Right lung (tissue), 5 donors: ENCODE measurements around the gene GIMAP8. TPM values are rescaled to one million over a fixed set of nuclear protein-coding genes. Genes with fewer than 3 reads are reported as not detected.
"Not testable (repeated sequence)": the region's sequence is repeated elsewhere in the genome, so short reads cannot be mapped to it uniquely, and the experiment has no call there.

Experiments
- DNase-seq, 2 donors: peaks; one replicate each; pipeline ENCODE4 v3.0.0-alpha.2; 2013
- polyA plus RNA-seq, 5 donors: library from polyadenylated mRNA; unstranded; fragments of 120-200 nt; gene quantifications; one replicate each; pipeline versions ENCODE4 v1.2.1 to v1.2.3, GENCODE V29; 2013; ENCODE audit warnings: inconsistent platforms in 1 of 5, low replicate concordance in 1 of 5; ENCODE audit not compliant: insufficient read length in 5 of 5, insufficient read depth in 1 of 5

The GIMAP8 gene
- polyA plus RNA-seq, 5 donors, result 18.1 to 28.7 (median 24.8) TPM

DNA sequence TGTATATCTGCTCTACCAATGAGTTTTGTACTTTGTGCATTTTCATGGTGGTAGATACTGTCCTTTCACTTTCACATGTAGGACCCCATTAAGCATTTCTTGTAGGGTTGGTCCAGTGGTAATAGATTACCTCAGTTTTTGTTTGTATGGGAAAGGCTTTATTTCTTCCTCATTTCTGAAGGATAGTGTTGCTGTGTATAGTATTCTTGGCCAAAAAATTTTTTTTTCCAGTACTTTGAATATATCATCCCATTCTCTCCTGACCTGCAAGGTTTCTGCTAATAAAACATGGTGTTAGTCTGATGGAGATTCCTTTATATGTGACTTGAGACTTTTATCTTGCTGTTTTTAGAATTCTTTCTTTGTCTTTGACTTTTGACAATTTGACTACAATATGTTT is 12.0 kb downstream of the GIMAP8 start:
- no peak for DNase-seq

DNA sequence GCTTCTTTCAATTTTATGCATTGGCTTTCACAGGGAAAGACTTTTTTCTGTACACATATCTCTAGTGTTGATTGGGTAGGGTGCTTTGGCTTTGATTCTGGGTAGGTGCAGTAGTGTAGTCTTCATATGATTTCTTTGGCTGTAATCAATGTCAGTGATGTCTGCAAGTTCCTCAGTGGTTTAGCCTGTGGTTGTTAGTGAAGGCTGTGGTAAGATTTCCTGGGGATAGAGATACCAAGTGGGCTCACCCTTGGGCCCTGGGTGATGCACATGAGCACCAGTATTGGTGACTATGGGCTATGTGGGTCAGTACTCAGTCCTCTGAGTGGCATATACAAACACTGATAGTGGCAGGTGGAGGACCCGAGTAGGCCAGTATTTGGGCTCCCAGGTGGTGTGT is 13.0 kb downstream of the GIMAP8 start:
- no peak for DNase-seq

DNA sequence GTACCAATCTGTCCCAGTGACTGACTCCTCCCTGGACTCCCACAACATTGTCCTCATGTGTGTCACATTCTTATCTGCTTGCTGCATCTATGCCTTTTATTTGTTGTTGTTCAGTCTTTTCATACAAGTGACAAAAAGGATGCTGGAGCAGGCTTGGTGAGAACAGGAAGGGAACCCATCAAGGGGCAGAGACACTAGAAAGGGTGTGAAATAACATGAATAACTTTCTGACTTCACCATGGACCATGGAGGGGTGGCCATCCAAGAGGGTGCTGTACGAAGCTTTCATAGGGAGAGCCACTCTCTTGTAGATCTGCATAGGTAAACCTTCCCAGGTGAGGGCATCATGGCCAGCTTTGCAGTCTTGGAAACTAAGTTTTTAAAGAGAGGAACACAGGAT is 14.5 kb downstream of the GIMAP8 start:
- no peak for DNase-seq

DNA sequence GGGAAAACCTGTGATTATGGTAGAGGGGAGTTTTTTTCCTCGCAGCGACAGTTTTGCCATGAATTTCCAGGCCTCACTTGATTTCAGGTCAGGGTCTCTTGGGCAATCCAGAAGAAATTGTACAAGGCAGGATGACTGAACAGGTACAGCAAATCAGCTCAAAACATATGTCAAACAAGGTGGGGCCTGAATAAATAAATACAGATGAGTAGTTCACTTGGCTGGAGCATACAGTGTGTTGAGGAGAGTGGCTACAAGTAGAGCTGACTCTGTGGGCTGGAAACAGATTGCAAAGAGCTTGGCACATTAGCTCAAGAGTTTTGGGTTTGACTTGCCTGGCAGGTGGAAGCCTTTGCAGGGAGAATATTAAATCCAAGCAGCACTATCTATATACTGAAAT is 15.0 kb downstream of the GIMAP8 start:
- no peak for DNase-seq

DNA sequence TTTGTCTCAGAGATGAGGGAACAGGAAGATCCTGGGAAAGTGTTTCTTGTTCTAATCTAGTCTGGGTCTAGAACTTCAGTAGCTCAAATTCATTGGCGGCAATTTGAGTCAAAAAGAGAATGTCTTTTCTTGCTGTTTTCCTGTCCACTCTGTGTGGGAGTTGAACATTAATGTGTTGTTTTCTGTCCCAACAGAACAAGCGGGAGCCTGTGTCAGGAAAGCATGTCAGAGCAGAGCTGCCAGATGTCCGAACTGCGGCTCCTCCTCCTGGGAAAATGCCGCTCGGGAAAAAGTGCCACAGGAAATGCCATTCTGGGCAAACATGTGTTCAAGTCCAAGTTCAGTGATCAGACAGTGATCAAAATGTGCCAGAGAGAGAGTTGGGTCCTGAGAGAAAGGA is 16.0 kb downstream of the GIMAP8 start:
- DNase-seq, result no peak

DNA sequence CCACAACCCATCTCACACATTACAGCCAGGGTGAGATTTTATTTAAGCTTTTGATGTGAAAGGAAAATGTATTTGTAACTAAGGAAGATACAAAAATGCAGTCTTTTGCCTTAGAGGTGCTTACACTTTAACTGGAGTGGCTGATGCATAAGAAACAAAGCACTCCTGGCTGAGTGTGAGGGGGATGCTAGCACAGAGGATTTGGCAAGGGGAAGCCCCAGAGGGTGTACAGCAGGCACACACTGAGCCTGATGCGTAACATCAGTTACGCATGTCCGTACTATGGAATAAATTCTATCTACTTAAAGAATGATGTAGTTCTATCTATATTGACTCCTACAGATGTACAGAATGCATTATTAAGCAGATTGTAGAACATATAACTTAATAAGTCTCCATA is 17.8 kb downstream of the GIMAP8 start:
- no peak for DNase-seq

DNA sequence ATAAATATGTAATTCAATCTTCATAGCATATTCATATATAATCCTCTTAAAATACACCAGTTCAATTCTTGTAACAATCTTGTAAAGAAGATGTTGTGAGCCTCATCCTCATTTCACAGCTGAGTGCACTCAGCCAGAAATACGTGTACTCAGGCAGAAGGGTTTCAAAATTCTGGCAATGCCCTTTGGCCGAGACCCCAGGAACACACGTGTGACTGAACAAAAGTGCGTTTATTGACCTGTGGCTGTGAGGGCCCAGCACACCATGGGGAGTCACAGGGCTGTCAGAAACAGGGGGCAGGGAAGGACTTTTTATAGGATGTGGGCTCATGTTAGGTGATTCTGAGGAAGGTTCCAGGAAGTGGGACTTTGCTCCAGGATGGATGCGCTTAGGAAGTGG is 21.5 kb downstream of the GIMAP8 start:
- DNase-seq, result no peak

DNA sequence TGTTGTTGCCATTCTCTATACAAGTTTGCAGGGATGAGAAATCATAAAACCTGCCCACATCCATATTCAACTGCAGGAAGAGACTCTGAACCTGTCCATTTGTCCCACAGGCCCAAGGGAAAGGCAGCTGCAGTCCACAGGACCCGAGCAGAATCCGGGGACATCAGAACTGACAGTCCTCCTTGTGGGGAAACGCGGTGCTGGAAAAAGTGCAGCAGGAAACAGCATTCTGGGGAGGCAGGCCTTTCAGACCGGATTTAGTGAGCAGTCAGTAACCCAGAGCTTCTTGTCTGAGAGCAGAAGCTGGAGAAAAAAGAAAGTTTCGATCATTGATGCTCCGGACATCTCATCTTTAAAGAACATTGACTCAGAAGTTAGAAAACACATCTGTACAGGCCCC is 23.5 kb downstream of the GIMAP8 start:
- DNase-seq, result no peak

DNA sequence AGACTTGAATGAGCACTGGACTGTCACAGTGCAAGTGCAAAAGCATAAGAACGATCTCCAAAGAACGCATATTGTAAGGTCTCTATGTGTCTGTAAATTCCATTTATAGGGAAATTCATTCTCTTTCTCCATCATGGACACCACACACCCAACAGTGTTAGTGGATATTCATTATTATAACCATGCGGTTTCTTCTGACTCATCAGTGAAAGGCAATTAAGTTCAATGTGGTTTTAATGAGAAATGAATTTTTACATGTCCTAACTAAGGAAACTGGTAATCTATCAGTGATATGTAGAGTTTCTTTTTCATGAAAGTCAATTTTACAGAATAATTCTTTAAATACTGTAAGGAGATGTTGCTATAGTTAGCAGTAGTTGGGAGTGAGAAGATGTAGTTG is 25.9 kb downstream of the GIMAP8 start:
- no peak for DNase-seq

DNA sequence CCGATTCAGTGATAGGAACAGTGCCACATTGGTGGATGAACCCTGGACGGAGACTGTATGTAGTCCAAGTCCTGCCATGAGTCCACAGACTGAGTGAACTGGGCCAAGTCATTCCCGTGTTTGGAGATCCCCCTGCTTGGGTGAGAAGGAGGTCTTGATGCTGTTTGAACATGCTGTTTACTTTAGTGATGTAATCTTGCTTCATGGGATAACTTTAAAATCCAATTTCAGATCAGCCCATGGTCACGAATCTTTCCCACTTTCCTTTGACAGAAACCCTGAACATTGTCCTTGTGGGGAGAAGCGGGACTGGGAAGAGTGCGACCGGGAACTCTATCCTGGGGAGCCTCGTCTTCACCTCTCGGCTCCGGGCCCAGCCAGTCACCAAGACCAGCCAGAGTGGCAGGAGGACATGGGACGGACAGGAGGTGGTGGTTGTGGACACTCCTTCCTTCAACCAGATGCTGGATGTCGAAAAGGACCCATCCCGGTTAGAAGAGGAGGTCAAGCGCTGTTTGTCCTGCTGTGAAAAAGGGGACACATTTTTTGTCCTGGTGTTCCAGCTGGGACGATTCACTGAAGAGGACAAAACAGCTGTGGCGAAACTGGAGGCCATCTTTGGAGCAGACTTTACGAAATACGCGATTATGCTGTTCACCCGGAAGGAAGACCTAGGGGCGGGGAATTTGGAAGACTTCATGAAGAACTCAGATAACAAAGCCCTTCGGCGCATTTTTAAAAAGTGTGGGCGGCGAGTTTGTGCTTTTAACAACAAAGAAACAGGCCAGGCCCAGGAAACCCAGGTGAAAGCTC is 26.6 kb downstream of the GIMAP8 start:
- no peak for DNase-seq

DNA sequence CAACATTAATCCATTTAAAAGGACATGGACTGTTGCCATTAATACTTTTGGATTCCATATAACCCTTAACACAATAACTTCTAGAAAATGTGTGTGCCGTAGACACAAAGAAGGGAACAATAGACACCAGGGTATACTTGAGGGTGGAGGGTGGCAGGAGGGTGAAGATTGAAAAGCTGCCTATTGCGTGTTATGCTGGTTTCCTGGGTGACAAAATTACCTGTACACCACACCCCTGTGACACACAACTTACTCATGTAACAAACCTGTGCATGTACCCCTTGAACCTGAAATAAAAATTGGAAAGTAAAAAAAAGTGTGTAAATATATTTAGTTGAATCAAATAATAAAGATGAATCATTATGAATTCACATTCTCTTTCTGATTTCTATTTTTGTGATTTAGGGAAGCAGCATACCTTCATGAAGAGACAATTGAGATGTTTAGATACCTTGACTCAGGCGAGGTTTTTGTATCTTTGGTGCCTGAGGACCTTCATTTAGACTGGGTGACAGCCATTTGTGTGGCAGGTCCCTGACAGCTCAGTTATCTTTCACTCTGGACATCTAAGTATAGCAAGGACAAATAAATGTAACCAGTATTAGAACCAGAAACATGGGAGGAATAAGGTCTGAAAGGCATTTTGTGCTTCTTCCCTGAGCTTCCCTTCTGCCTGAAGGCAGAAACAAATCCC is 28.7 kb downstream of the GIMAP8 start:
- DNase-seq, result no peak

DNA sequence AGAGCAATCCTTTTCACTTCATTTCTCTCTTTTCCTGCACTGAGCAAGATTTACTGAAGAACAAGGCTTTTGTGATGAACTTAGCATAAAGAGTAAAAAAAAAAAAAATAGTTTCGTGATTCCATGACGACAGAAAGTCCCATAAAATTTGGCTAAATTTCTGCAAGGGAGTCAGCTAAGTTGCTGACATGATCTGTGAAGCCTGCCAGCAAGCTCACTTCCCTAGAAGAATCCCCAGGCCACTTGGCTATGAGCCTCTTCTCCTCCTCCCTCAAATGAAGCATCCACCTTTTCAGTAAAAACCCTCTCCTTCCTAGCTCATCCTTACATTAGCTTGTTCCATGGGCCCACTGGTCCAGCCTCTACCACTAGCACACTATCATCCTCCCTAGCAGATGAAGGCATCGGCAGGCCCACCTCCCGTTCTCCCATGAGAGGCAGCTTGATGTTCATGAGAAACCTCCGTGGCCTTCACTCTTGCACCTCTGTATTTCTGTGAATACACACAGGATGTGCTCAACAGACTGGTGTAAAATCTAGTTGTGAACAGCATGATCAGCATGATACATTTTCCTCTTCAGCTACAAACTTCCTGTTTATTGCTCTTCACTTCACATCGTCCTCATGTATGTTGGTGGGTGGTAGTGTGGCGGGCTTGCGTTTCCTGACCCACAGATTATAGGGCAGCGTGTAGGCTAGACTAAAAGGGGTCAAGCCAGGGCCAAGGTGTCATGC is 30.9 kb downstream of the GIMAP8 start:
- DNase-seq, result no peak

DNA sequence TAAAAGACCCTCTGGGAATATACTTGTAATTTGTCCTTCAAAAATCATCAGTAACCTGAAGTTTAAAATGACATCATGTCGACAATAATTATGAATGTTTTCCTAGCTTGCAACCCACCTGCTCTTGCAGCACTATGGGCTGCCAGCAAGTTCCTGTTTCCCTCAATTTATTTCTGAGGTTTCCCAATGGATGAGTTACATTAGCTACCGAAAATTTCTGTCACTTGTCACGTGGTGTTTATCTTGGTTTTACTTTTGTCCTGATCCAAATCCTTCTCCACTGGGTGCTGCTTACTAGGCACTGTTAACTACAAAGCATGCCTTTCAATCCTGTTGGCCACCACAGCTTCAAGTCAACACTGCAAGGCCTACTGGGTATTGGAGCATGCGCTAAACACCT is 31.5 kb downstream of the GIMAP8 start:
- DNase-seq, result no peak

DNA sequence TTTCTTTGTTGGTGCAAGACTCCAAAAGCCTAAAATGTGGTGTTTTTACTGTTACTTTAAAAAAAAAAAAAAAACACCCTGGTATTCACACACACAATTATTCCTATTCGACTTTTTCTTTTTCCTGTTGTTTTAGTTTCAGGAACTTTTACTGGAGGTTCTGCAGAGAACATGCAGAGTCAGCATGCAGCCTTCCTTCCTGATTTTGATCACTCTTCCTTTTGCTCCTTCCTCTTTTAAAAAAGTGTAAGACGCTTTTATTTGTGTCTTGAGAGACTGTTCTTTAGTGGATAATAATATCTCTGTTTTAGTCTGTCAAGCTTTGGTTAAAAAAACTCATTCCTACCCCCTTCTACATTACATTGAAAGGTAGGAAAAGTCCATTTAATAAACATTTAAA is 33.1 kb downstream of the GIMAP8 start:
- not testable (repeated sequence) for DNase-seq

DNA sequence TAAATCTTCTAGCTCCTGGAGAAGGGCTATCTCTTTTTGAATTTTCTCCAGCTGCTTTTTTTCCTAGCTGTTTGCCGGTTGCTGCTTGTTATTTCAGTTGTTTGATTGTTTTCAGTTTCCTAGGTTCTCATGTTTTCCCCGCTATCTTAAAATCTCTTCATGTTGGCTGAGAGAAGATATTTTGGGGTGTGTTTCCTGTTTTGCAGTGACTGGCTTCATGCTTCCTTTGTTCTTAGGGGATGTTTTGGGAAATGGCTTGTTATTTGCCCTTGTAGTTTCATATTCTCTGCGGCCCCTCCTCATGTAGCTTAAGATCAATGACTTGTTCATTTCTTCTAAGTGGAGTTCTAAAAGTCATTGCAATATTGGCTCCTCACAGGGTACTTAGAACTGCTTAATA is 33.6 kb downstream of the GIMAP8 start:
- not testable (repeated sequence) for DNase-seq

DNA sequence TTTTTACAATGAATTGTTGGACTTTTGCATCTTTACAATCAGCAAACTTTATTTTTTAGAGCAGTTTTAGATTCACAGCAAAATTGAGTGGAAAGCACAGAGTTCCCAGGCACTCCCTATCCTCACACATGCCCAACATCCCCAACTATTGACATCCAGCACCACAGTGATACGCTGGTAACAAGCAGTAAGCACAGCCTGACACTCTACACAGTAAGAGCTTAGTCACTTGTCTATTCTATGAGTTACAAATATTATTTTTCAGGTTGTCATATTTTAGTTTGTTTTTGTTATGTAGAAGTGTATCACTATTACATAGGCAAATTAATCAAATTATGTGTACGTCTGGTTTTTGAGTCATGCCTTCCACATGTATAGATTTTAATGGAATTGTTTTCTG is 37.2 kb downstream of the GIMAP8 start:
- DNase-seq, result no peak

DNA sequence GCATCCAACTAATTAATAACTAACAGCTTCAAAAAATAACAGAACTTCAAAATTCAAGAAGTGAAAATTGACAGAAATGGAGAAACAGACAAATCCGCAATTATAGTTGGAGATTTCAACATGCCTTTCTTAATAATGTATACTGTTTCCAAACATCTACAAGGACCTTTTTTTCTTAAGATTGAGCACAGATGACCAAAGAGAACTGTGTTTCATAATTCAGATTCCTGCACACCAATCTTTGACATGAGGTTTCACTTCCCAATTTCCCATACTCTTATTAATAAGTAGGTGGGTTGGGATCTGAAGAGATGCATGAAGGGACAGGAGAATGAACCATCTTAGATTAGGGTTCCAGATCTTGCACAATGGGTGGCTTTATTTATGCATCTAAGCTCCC is 39.4 kb downstream of the GIMAP8 start:
- no peak for DNase-seq

DNA sequence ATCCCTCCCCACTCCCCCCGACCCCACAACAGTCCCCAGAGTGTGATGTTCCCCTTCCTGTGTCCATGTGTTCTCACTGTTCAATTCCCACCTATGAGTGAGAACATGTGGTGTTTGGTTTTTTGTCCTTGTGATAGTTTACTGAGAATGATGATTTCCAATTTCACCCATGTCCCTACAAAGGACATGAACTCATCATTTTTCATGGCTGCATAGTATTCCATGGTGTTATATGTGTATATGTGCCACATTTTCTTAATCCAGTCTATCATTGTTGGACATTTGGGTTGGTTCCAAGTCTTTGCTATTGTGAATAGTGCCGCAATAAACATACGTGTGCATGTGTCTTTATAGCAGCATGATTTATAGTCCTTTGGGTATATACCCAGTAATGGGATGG is 43.0 kb downstream of the GIMAP8 start:
- DNase-seq, result not testable (repeated sequence)

DNA sequence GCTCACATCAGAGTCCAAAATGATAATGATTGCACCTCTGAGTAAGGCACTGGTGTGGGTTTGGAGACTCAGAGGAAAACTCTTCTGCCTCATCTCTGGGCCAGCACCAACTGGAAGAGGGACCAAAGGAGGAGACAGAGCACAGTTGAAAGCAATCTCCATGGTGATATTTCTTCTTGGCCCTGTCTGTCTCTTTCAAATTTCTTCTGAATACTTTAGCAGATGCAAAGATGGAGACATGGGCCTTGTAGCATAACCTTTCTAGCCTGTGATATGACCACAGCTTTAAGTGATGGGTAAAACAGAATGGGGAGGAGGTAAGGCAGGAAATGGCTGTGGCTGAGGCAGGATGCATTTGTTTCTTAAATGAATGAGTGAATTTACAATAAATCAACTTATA is 52.1 kb downstream of the GIMAP8 start:
- DNase-seq, result no peak

DNA sequence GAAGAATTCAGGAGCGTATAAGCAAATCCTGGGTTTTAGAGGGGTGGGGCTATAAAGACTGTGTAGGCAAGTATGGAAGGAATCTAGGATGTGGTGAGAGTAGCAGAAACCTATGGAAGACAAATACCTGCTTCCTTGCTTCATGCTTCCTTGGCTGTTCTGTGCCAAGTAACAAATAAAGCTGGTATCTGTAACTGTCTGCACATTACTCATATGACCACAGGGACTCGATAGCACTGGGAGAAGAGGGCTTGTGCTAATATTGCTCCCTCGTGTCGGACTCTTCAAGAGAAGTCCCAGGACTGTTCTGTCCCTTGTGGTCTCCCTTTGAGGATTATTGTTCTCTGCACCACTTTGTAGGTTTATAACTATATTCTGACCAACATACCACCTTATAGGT is 52.7 kb downstream of the GIMAP8 start:
- no peak for DNase-seq

DNA sequence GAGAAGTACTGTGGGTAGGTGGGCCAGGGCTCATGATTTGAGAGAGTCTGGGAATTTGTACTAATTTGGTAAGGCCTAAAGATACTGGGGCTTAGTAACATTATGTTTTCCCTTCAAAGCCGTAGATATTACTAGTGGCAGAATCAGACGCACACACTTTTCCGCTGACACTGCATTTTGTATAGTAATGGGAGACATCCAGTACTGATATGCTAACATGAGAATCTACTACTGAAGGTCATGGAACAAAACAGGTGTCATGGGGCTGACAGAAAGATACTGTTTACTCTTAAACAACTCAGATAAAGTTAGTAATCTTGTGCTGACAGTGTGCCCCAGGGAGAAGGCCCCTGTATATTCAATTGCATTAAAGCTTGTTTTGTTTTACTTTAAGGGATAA is 53.2 kb downstream of the GIMAP8 start:
- DNase-seq, result no peak

DNA sequence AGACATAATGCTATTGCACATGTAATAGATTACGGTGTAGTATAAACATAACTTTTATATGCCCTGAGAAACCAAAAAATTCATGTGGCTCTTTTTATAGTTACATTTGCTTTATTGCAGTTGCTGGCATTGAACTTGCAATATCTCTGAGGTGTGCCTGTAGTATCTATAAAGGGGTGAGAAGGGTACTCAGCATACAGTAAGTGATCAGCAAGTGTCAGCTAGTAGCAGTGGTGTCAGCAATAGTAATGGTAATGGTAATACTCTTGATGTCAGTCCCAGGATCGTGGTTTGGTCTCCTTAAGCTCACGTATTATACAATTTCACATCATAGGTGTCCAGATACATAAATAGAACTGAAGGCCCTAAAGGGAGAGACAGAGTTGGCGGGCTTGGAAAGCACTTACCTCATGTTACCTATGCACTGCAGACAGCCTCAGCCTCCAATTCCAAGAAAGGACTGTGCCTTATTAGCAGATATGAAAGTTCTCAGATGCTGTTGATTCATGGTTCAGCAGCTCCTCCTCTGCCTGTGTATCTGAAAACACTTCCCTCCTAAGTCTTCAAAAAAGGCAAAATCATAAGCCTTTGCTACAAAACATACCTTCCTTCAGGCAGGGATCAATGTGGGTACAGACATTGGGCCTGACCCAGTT is 57.6 kb downstream of the GIMAP8 start:
- no peak for DNase-seq
